HepG2 (cell line): ENCODE measurements around the gene HAPLN3. TPM values are rescaled to one million over a fixed set of nuclear protein-coding genes. Genes with fewer than 3 reads are reported as not detected.

Source experiments
- ATAC-seq: fragments of 200-7000 bp; cut with Tn5 transposase; 3 replicates; pipeline ENCODE4 v1.9.1; 2020; ENCODE audit warnings: mild to moderate bottlenecking, moderate library complexity
- BruUV-seq: library from RNA; stranded (reverse); fragments of 400-500 nt; replicated peaks from 2 replicates; lab custom pipeline; 2021; lab: Mats Ljungman, UMichigan
- CTCF ChIA-PET: fragments of 300-600 bp; formaldehyde crosslinking; extraction: SDS; loops from one replicate; lab custom pipeline; 2021; ENCODE audit warnings: low total read pairs, inconsistent platforms, low intra/inter-chr PET ratio; lab: Yijun Ruan, JAX
- POLR2A ChIA-PET: fragments of 350-600 bp; sonication (Branson Sonifier 250); formaldehyde crosslinking; loops from one replicate; lab custom pipeline; 2020; ENCODE audit warnings: antibody characterized with exemption, inconsistent platforms; lab: Yijun Ruan, JAX
- DNase-seq: peaks from one replicate; pipeline ENCODE4 v3.0.0-alpha.2; 2015; ENCODE audit warnings: low spot score
- FAIRE-seq: peaks from 3 replicates; lab custom pipeline; 2011; peaks lifted over from hg19 to GRCh38; lab: Jason Lieb, UNC
- H2AFZ ChIP-seq: one replicate; pipeline ENCODE4 v1.6.1; 2011; ENCODE audit warnings: low read length, inconsistent platforms
- H3K27ac ChIP-seq: fragments of 300-600 bp; 3 replicates; pipeline ENCODE4 v1.8.0; 2011; ENCODE audit warnings: mixed run types, mild to moderate bottlenecking, mixed read lengths, low read length, inconsistent platforms; ENCODE audit not compliant: insufficient read depth; ENCODE audit errors: extremely low read length
- H3K27me3 ChIP-seq, 2 experiments: fragments of 200-600 bp in 1 of 2; 2 replicates in 1 of 2; 3 replicates in 1 of 2; pipeline versions ENCODE4 v1.6.0 to v1.8.0; 2011; ENCODE audit warnings: low read length in 2 of 2, mild to moderate bottlenecking in 2 of 2, moderate library complexity in 2 of 2, inconsistent platforms in 1 of 2; ENCODE audit not compliant: insufficient read depth in 2 of 2, control insufficient read depth in 1 of 2
- H3K36me3 ChIP-seq, 2 experiments: fragments of 200-600 bp in 1 of 2; replicated peaks in 1 of 2; 2 replicates in 1 of 2; 3 replicates in 1 of 2; pipeline versions ENCODE4 v1.5.1 to v1.8.0; 2011; ENCODE audit warnings: low read length in 2 of 2, inconsistent platforms in 1 of 2; ENCODE audit not compliant: insufficient read depth in 2 of 2, control insufficient read depth in 1 of 2
- H3K4me1 ChIP-seq: 2 replicates; pipeline ENCODE4 v1.5.1; 2012; ENCODE audit warnings: low read length, inconsistent platforms; ENCODE audit not compliant: insufficient read depth
- H3K4me2 ChIP-seq: 2 replicates; pipeline ENCODE4 v1.6.0; 2011; ENCODE audit warnings: low read depth, low read length, inconsistent platforms
- H3K4me3 ChIP-seq, 3 experiments: fragments of 200-600 bp in 1 of 3; sonication (generic), shearing (Covaris generic) in 1 of 3; replicated peaks in 1 of 3; 2 replicates each; pipeline ENCODE4 v1.5.1; 2011 to 2016; ENCODE audit warnings: low read length in 3 of 3, inconsistent platforms in 2 of 3, low read depth in 2 of 3, mild to moderate bottlenecking in 2 of 3, control low read depth in 1 of 3, mixed read lengths in 1 of 3; ENCODE audit not compliant: insufficient read depth in 1 of 3
- H3K79me2 ChIP-seq: one replicate; pipeline ENCODE4 v1.6.1; 2011; ENCODE audit warnings: low read length, inconsistent platforms; ENCODE audit not compliant: insufficient read depth
- H3K9ac ChIP-seq: 2 replicates; pipeline ENCODE4 v1.6.0; 2011; ENCODE audit warnings: mild to moderate bottlenecking, low read depth, low read length, inconsistent platforms; ENCODE audit not compliant: insufficient read depth
- H3K9me3 ChIP-seq: 2 replicates; pipeline ENCODE4 v1.5.1; 2012; ENCODE audit warnings: mild to moderate bottlenecking, low read length
- H4K20me1 ChIP-seq: 2 replicates; pipeline ENCODE4 v1.6.0; 2011; ENCODE audit warnings: inconsistent platforms, mild to moderate bottlenecking, low read length, moderate library complexity; ENCODE audit not compliant: insufficient read depth
- ELF3 ChIP-seq: IDR thresholded peaks from 2 replicates; pipeline ENCODE4 v1.6.1; 2016; ENCODE audit warnings: missing genetic modification reagents, missing compliant biosample characterization
- GTF2F1 ChIP-seq: fragments of 150-350 bp; IDR thresholded peaks from 2 replicates; pipeline ENCODE4 v1.6.1; 2014; ENCODE audit warnings: low read length
- HNRNPK ChIP-seq: fragments of 200-400 bp; formaldehyde crosslinking; IDR thresholded peaks from 2 replicates; pipeline ENCODE4 v1.6.1; 2018; ENCODE audit warnings: low read length, low read depth, moderate library complexity, mild to moderate bottlenecking; ENCODE audit not compliant: poor library complexity, severe bottlenecking
- HOXA3 ChIP-seq: sonication (generic); formaldehyde crosslinking; IDR thresholded peaks from 2 replicates; pipeline ENCODE4 v1.5.0; 2020; ENCODE audit warnings: missing genetic modification reagents
- MIXL1 ChIP-seq: IDR thresholded peaks from 2 replicates; pipeline ENCODE4 v1.6.1; 2016
- SAFB2 ChIP-seq: sonication (generic); formaldehyde crosslinking; IDR thresholded peaks from 2 replicates; pipeline ENCODE4 v1.5.1; 2020; ENCODE audit warnings: missing genetic modification reagents, low read depth, mild to moderate bottlenecking, borderline replicate concordance
- SNAI1 ChIP-seq: sonication (generic); formaldehyde crosslinking; IDR thresholded peaks from 2 replicates; pipeline ENCODE4 v1.5.0; 2020; ENCODE audit warnings: mild to moderate bottlenecking, missing genetic modification reagents, borderline replicate concordance
- U2AF1 ChIP-seq: fragments of 200-400 bp; formaldehyde crosslinking; optimal IDR thresholded peaks from 2 replicates; pipeline ENCODE3; 2017; ENCODE audit warnings: mild to moderate bottlenecking, low read depth, low read length
- ZEB1 ChIP-seq: IDR thresholded peaks from 2 replicates; pipeline ENCODE4 v1.6.1; 2012; ENCODE audit warnings: mild to moderate bottlenecking, low read depth, inconsistent platforms; ENCODE audit not compliant: insufficient replicate concordance
- ZNF709 ChIP-seq: sonication (generic); formaldehyde crosslinking; IDR thresholded peaks from 2 replicates; pipeline ENCODE4 v1.5.0; 2020; ENCODE audit warnings: mild to moderate bottlenecking, missing genetic modification reagents
- WGBS: methylation state at CpG from one replicate; pipeline ENCODE4 v1.1.6; 2017; ENCODE audit warnings: low lambda C conversion rate; 5-methylcytosine and 5-hydroxymethylcytosine counted together
- in situ Hi-C: cut with HindIII; loops from 2 replicates; pipeline ENCODE4 v1.10.0; 2017; ENCODE audit warnings: low pct_unique_long_range_greater_than_20kb; ENCODE audit not compliant: extremely low pct_ligation_motif_present
- intact Hi-C: fragments of 100-400 bp; cut with micrococcal nuclease; formaldehyde crosslinking; loops from one replicate; pipeline ENCODE4 v1.10.0; 2022; ENCODE audit not compliant: unreplicated experiment
- polyA plus RNA-seq, 8 experiments: library from polyadenylated mRNA; depleted of rRNA in 3 of 8; stranded (reverse) in 7 of 8; unstranded in 1 of 8; fragments of >200 nt; fragmentation: Illumina TruSeq in 4 of 8; extraction: Trizol in 4 of 8; gene quantifications; 2 replicates each; pipeline versions ENCODE4 v1.2.1 to v1.2.3, GENCODE V29; 2011 to 2016; ENCODE audit warnings: low read depth in 4 of 8, missing spikeins in 1 of 8, mixed read lengths in 1 of 8; ENCODE audit not compliant: insufficient read depth in 1 of 8
- total RNA-seq, 5 experiments: library from RNA; depleted of rRNA; stranded (reverse); fragments of >200 nt; fragmentation: Illumina TruSeq; extraction: Trizol; gene quantifications; 2 replicates each; pipeline ENCODE4 v1.2.3, GENCODE V29; 2016; ENCODE audit warnings: low read depth in 1 of 5
- TF ChIP-seq, protein P1 (sequence below): sonication (generic); formaldehyde crosslinking; IDR thresholded peaks from 2 replicates; pipeline ENCODE4 v1.4.0; 2020; ENCODE audit warnings: missing genetic modification reagents
- TF ChIP-seq, protein P2 (sequence below): sonication (generic); formaldehyde crosslinking; IDR thresholded peaks from 2 replicates; pipeline ENCODE4 v1.4.0; 2020; ENCODE audit warnings: missing genetic modification reagents, borderline replicate concordance

Gene HAPLN3
- total and polyA plus RNA-seq, 2 of the 13 experiments (the other 11 are each of a cell fraction or from before 2014, with no cell fraction given), result 0.09 TPM; not detected in 1

- in situ Hi-C loops, result no loop called here
- peak overlapping the region in 1 of 3 experiments; percentile 7; a peak in 1 of 6 replicates for H3K4me3 ChIP-seq
- 23% methylated on average over 4 of the region's 4 CpGs for WGBS
- H3K9me3 ChIP-seq, result no peaks in the 10 kb centered on the region
- H3K27ac ChIP-seq, result no peak overlapping the region
- H3K36me3 ChIP-seq, result no peaks in the 10 kb centered on the region
- no peaks in the 10 kb centered on the region for H4K20me1 ChIP-seq
- peak overlapping the region; percentile 13; the same call in 1 of the 2 replicates for H3K4me2 ChIP-seq
- no TSS peak for BruUV-seq
- ChIA-PET CTCF (no interaction called here), POLR2A (no interaction called here)
- H2AFZ ChIP-seq, result peak overlapping the region; percentile 6
- no peaks in the 10 kb centered on the region for H3K79me2 ChIP-seq
- H3K4me1 ChIP-seq, result peaks cover 8% of the 10 kb centered on the region
- FAIRE-seq (no peak), ATAC-seq (no peak), DNase-seq (no peak)
- intact Hi-C loops, result no loop called here
- H3K27me3 ChIP-seq, result no peaks in the 10 kb centered on the region
- TF ChIP-seq ZEB1 (no peak), U2AF1 (no peak), GTF2F1 (no peak), HNRNPK (no peak), SNAI1 (CRISPR knock-in tag) (no peak), ELF3 (CRISPR knock-in tag) (no peak), SAFB2 (CRISPR knock-in tag) (no peak), ZNF709 (no peak), MIXL1 (CRISPR knock-in tag) (no peak), HOXA3 (CRISPR knock-in tag) (no peak)
- TF ChIP-seq, protein P1, sequence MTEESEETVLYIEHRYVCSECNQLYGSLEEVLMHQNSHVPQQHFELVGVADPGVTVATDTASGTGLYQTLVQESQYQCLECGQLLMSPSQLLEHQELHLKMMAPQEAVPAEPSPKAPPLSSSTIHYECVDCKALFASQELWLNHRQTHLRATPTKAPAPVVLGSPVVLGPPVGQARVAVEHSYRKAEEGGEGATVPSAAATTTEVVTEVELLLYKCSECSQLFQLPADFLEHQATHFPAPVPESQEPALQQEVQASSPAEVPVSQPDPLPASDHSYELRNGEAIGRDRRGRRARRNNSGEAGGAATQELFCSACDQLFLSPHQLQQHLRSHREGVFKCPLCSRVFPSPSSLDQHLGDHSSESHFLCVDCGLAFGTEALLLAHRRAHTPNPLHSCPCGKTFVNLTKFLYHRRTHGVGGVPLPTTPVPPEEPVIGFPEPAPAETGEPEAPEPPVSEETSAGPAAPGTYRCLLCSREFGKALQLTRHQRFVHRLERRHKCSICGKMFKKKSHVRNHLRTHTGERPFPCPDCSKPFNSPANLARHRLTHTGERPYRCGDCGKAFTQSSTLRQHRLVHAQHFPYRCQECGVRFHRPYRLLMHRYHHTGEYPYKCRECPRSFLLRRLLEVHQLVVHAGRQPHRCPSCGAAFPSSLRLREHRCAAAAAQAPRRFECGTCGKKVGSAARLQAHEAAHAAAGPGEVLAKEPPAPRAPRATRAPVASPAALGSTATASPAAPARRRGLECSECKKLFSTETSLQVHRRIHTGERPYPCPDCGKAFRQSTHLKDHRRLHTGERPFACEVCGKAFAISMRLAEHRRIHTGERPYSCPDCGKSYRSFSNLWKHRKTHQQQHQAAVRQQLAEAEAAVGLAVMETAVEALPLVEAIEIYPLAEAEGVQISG (CRISPR knock-in tag), result no peak
- TF ChIP-seq, protein P2, sequence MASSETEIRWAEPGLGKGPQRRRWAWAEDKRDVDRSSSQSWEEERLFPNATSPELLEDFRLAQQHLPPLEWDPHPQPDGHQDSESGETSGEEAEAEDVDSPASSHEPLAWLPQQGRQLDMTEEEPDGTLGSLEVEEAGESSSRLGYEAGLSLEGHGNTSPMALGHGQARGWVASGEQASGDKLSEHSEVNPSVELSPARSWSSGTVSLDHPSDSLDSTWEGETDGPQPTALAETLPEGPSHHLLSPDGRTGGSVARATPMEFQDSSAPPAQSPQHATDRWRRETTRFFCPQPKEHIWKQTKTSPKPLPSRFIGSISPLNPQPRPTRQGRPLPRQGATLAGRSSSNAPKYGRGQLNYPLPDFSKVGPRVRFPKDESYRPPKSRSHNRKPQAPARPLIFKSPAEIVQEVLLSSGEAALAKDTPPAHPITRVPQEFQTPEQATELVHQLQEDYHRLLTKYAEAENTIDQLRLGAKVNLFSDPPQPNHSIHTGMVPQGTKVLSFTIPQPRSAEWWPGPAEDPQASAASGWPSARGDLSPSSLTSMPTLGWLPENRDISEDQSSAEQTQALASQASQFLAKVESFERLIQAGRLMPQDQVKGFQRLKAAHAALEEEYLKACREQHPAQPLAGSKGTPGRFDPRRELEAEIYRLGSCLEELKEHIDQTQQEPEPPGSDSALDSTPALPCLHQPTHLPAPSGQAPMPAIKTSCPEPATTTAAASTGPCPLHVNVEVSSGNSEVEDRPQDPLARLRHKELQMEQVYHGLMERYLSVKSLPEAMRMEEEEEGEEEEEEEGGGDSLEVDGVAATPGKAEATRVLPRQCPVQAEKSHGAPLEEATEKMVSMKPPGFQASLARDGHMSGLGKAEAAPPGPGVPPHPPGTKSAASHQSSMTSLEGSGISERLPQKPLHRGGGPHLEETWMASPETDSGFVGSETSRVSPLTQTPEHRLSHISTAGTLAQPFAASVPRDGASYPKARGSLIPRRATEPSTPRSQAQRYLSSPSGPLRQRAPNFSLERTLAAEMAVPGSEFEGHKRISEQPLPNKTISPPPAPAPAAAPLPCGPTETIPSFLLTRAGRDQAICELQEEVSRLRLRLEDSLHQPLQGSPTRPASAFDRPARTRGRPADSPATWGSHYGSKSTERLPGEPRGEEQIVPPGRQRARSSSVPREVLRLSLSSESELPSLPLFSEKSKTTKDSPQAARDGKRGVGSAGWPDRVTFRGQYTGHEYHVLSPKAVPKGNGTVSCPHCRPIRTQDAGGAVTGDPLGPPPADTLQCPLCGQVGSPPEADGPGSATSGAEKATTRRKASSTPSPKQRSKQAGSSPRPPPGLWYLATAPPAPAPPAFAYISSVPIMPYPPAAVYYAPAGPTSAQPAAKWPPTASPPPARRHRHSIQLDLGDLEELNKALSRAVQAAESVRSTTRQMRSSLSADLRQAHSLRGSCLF (CRISPR knock-in tag), result no peak
- no peak overlapping the region for H3K9ac ChIP-seq
These were observed 44.8 kb upstream of the HAPLN3 start for GRCh38 chr15:88940110-88940675.
